ENCODE data around the gene PITPNC1. TPM values are rescaled to one million over a fixed set of nuclear protein-coding genes. Genes with fewer than 3 reads are reported as not detected.

The PITPNC1 gene
- total and polyA plus RNA-seq, 2 donors (not counting 3 experiments of a cell fraction or from before 2014, with no cell fraction given): 2.4 to 9.6 TPM

- FAIRE-seq (no peak), DNase-seq (ENCODE audit: low read depth, low spot score) (no peak)
- H4K20me1 ChIP-seq (replicated peaks; ENCODE audit: control insufficient read depth, extremely low read depth, insufficient read depth, low read length): no peaks in the 10 kb centered on the region
- no peak overlapping the region for H2AFZ ChIP-seq (ENCODE audit: low read depth, low read length)
- TF ChIP-seq POLR2AphosphoS5 (IDR thresholded peaks at IDR 0.05; ENCODE audit: insufficient read depth, low read depth, low read length) (no peak), EZH2 (IDR thresholded peaks at IDR 0.05; ENCODE audit: borderline replicate concordance, low read depth, low read length, severe bottlenecking) (no peak), MAX (IDR thresholded peaks at IDR 0.05; ENCODE audit: insufficient read depth, insufficient read length) (no peak), GATA2 (IDR thresholded peaks at IDR 0.05; ENCODE audit: insufficient read depth, insufficient read length, low read depth, low read length) (no peak), FOS (IDR thresholded peaks at IDR 0.05; ENCODE audit: borderline replicate concordance, insufficient read depth, low read length) (no peak), MYC (IDR thresholded peaks at IDR 0.05; ENCODE audit: low read depth, low read length) (no peak), JUN (IDR thresholded peaks at IDR 0.05; ENCODE audit: borderline replicate concordance, insufficient read depth, insufficient read length, low read depth) (no peak), CTCF (IDR thresholded peaks at IDR 0.05; ENCODE audit: extremely low read depth in 1 of 2, insufficient read depth in 1 of 2, low read depth in 1 of 2, low read length in 2 of 2) (no peak), POLR2A (IDR thresholded peaks at IDR 0.05; ENCODE audit: low read depth, low read length) (no peak)
- CTCF ChIA-PET: interaction anchor here (1.0 to 1.5 kb wide), 2 partner anchors 31 to 47 kb away, joined by 3 read pairs; no protein-coding TSS in a partner anchor
- no peak overlapping the region for H3K9ac ChIP-seq (replicated peaks; ENCODE audit: extremely low read depth, insufficient read depth, low read length)
- POLR2A ChIA-PET: no interaction called here
- BruUV-seq (replicated peaks): no TSS peak
- H3K9me1 ChIP-seq (replicated peaks; ENCODE audit: control insufficient read depth, extremely low read depth, insufficient read depth, low read length): no peaks in the 10 kb centered on the region
- H3K27ac ChIP-seq (ENCODE audit: insufficient read depth, low read depth, low read length): no peak overlapping the region
- H3K79me2 ChIP-seq (ENCODE audit: control insufficient read depth, insufficient read depth, low read length): no peaks in the 10 kb centered on the region
- peaks cover 0 to 3% of the 10 kb centered on the region in 2 experiments for H3K27me3 ChIP-seq (ENCODE audit: control insufficient read depth in 2 of 2, insufficient read depth in 2 of 2, low read length in 2 of 2)
- H3K4me3 ChIP-seq (replicated peaks in 1 of 3; ENCODE audit: insufficient read depth in 1 of 3, low read depth in 1 of 3, low read length in 3 of 3): no peak overlapping the region
- dilution Hi-C loops (cut with MboI; ENCODE audit: extremely low pct_ligation_motif_present, low sequenced_read_pairs): no loop called here
- intact Hi-C loops (cut with micrococcal nuclease): no loop called here
- H3K36me3 ChIP-seq (ENCODE audit: control insufficient read depth in 2 of 2, extremely low read depth in 1 of 2, insufficient read depth in 2 of 2, low read length in 2 of 2): no peaks in the 10 kb centered on the region
- no peak overlapping the region for H3K4me2 ChIP-seq (ENCODE audit: insufficient read depth, low read length)
- no peaks in the 10 kb centered on the region for H3K4me1 ChIP-seq (ENCODE audit: control insufficient read depth, extremely low read depth, insufficient read depth, low read length)
- peaks cover 2% of the 10 kb centered on the region for H3K9me3 ChIP-seq (replicated peaks; ENCODE audit: control insufficient read depth, insufficient read depth, low read length)
Measured at GRCh38 chr17:67504182-67504581, 127.1 kb downstream of the PITPNC1 start.

Measured in endothelial cell of umbilical vein (primary cell).